CD4-positive, alpha-beta T cell treated with Interleukin-4 for 4 hours (primary cell): ENCODE results near the gene CEACAM19.
A peak's percentile ranks its signal among the peaks of the same experiment; 100 is the strongest.
"Not testable (repeated sequence)": the region's sequence is repeated elsewhere in the genome, so short reads cannot be mapped to it uniquely, and the experiment has no call there.

Experiments
- DNase-seq: peaks from one replicate; pipeline ENCODE4 v3.0.0-alpha.2; 2020

Gene CEACAM19

DNA sequence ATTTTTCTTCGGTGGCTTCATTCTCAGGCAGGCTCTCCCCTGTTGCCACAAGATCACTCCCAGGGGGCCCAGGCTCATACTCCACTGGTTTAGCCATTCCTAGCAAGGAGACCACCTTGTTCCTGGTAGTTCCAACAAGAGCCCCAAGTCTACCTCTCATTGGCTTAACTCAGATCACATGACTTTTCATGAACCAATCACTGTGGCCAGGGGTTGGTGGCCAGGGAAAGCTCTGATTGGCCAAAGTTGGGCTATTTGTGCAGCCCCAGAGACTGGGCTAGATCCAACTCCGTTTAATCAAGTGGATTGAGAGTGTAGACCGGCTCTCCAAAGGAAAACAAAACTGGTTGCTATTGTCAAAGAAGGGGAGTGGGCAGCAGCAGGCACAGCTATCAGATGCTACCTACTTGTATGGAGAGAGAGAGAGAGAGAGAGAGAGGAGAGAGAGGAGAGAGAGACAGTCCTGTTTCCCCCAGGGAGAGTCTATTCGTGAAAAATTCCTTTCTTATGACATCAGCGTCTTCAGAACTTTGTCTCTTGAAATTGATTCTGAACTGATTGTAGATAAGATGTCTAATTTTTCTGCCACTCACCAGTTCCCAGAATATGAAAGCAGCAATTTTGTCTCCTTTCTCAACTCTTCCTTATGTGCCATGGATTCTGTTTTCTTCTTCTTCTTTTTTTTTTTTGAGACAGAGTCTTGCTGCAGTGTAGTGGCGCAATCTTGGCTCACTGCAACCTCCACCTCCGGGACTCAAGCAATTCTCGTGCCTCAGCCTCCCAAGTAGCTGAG lies 5.9 kb downstream of the CEACAM19 start:
- DNase-seq = no peak

DNA sequence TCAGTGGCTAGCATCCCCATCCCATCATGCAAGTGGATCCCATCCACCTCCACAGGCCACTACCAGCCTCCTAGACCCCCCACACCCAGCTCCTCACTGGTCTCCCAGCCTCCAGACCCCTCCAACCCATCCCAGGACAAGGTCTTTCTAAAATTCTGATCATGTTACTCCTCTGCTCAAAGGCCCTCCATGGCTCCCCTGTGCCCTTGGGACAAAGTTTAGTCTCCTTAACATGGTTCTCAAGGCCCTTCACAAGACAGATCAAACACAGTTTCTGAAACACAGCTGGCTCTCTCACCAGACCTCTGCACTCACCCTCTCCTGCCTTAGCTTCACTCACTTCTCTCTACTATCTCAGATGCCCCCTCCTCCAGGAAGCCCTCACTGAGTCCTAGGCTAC lies 9.3 kb downstream of the CEACAM19 start:
- no peak for DNase-seq

DNA sequence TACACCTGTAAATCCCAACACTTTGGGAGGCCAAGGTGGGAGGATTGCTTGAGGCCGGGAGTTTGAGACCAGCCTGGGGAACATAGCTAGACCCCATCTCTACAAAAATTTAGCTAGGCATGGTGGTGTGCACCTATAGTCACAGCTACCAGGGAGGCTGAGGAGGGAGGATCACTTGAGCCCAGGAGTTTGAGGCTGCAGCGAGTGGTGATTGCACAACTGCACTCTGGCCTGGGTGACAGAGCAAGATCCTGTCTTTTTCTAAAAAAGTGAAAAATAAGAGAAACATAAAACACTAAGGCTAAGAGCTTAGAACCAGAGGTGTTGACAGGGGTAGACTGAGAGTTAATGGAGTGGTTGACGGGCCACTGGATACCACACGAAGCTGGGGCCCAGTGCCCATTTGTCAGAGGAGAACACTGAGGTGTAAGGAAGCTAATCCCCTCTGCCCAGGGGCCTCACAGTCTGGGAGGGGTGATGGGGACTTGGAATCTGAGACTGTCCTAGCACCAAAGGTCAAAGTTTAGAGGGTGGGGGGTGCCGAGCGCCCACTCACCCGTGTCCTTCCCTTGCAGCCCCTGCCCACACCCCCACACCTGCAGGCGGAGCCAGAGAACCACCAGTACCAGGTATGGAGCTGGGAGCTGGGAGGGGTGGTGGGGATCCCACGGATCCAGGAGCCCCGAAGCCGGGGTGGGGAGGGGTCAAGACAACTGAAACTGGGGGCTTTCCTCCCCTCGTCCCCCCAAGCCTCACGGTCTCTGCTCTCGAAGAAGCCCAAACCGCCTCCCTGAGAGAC lies 10.9 kb downstream of the CEACAM19 start:
- DNase-seq = no peak

DNA sequence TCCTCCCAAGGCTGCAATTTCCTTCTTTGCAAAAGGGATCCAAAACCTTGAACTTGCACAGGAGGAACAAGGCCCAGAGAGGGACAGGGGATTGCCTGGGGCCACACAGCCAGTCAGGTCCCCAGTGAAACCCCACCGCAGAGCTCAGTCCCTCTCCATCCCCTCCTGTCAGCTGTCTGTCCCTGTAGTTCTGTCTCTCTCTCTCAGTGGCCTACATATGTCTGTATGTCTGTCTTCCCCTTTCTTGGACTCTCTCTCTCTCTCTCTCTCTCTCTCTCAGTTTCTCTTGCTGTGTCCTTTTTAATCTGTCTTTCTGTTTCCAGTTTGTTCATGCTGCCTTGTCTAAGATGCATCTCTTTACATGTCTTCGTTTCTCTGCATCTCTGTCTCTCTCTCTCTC lies 11.5 kb downstream of the CEACAM19 start:
- no peak for DNase-seq

DNA sequence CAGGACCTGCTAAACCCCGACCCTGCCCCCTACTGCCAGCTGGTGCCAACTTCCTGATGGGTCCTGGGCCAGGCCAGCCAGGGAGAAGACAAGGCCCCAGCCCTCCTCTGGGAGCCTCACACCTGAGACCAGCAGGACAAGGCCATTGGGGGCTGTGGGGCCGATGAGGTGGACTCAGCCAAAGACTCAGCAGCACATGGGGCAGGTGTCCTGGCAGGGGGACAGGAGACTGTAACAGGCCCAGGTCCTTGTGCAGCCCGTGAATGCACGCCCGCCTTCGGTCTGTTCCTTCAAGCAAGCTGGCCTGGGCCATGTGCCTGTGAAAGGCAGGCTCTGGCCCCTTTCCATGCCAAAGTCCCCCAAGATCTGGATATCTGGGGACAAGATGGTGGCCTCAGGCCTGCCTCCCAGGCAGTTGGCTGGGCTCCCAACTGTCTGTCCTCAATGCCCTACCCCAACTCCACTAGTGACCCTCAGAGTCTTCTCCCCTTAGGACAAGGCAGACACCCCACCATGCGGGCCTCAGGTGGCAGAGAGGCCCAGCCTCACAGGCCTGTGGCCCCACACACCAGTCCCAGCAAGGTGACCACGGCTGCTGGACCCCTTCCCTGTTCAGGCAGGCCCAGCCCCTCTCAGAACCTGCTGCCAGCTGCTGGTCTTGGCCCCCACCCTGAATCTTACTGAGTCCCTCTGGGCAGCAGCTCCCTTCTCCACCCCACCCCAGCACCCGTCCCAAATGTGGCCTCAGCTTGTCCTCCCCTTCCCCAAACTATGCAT lies 12.3 kb downstream of the CEACAM19 start:
- no peak for DNase-seq

DNA sequence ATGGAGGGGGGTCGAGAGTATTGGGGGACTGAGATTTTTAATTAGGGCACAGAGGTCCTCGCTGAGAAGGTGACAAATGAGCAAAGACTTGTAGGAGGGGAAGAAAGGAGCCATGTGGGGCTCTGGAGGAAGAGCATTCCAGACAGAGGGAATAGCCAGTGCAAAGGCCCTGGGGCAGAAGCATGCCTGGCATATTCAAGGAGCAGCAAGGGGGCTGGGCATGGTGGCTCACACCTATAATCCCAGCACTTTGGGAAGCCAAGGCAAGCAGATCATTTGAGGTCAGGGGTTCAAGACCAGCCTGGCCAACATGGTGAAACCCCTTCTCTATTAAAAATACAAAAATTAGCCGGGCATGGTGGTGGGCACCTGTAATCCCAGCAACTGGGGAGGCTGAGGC lies 13.1 kb downstream of the CEACAM19 start:
- DNase-seq = not testable (repeated sequence)

DNA sequence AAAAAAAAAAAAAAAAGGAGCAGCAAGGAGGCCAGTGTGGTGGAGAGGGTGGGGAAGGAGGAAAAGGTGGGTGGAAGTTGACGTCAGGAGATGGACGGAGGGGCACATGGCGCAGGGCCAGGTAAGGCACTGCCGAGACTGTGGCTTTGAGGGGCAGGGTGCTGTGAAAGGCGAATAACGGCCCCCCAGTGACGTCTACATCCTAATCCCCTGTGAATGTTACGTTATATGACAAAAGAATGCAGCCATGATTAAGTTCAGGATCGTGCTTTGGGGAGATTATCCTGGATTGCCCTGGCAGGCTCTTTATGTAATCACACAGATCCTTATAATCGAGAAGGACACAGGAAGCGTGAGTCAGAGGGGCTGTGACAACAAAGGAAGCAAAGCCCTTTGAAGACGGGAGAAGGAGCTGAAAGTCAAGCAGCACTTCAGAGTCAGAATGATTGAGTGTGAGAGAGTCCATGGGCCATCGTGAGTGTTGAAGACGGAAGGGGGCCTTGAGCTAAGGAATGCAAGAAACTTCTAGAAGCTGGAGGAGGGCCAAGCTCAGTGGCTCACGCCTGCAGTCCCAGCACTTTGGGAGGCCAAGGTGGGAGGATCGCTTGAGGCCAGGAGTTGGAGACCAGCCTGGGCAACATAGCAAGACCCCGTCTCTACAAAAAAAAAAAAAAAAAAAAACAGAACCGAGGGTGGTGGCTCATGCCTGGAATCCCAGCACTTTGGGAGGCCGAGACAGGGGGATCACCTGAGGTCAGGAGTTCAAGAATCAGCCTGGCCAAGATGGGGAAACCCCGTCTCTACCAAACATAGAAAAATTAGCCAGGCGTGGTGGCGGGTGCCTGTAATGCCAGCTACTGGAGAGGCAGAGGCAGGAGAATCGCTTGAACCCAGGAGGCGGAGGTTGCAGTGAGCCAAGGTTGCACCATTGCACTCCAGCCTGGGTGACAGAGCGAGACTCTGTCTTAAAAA lies 13.9 kb downstream of the CEACAM19 start:
- DNase-seq = peak; percentile 7

DNA sequence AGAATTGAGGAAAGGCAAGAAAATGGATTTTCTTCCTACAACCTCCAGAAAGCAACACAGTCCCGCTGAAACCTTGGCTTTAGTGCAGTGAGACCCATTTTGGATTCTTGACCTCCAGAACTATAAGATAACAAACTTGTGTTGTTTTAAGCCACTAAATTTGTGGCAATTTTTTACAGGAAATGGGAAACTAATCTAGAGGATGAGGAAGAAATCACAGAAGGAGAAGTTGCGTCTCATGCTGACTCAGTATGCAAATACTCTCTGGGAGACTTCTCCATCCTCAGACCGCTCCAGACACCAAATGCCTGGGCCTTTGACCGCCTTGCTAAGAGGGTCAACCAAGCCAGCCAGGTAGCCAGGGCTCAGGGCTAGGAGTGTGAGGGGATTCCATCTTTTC lies 14.6 kb downstream of the CEACAM19 start:
- DNase-seq = peak; percentile 6

DNA sequence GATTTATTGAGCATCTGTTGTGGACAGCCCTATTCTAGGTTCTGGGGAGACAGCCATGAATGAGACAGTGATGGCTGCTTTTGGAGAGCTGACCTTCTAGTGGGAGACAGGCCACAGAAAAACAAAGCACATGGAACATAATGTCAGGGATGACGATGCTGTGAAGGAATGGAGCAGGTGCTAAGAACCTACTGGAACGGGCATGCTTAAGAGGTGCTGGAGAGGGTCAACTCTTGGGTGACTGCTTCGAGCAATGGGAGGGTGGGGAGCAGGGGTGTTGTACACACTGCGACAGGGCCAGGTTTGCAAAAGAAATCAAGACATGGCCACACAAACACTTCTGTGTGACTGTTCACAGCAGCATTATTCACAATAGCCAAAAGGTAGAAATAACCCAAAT lies 15.6 kb downstream of the CEACAM19 start:
- no peak for DNase-seq

DNA sequence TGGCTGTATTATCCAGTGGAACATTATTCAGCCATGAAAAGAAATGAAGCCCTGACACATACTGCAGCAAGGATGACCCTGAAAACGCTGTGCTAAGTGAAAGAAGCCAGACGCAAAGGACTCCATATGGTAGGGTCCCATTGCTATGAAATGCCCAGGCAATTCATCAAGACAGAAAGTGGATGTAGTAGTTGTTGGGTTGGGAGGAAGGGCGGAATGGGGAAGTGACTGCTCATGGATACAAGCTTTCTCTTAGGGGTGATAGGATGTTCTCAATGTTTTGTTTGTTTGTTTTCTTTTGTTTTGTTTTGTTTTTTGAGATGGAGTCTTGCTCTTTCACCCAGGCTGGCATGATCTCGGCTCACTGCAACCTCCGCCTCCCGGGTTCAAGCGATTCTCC lies 16.6 kb downstream of the CEACAM19 start:
- DNase-seq = no peak

DNA sequence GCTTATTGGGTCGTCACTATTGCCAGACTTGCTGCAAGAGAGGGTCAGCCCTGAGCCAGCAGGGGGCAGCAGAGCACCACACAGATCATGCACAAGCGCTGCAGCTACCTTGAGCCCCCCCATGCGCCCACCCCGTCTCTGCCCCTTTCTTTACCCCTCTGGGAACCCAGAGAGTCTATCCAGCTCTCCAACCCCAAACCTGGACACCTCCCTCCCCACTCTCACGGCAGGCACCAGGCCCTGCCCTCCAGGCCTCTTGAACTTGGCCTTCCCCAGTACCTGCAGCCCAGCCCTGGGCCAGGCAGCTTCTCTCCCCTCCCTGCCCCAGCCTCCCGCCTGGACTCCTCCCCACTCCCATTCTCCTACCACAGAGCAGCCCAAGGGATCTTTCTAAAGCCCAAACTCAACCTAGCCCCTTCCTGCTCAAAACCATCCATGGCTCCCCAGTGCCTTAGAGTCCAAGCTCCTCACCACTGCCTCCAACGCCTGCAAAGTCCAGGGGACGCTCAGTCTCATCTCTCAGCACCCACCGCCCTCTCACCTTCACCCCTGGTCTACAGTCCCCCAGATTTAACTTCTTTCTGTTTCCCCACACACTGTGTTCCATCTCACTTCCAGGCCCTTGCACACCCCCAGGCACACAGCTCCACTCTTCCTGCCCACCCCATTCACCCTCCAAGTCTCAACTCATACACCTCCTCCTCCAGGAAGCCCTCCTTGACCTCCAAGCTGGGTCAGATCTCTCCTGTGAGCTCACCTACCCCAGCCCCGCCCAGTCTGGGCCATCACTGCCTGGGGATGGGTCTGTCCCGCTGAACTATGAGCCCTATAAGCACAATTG lies 18.2 kb downstream of the CEACAM19 start:
- peak; percentile 65 for DNase-seq

DNA sequence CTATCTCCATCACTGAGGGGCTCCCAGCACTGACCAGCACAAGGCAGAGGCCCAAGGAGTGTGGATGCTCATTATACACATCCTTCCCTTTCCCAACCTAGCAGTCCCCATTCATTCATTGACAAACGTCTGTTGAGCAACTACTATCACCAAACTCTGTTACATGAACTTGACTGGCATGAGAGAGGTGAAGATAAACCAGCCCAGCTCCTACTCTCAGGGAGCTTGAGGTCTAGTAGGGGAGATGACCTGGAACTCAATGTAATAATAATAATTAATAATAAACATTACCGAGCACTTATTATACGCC lies 18.8 kb downstream of the CEACAM19 start:
- DNase-seq = no peak

DNA sequence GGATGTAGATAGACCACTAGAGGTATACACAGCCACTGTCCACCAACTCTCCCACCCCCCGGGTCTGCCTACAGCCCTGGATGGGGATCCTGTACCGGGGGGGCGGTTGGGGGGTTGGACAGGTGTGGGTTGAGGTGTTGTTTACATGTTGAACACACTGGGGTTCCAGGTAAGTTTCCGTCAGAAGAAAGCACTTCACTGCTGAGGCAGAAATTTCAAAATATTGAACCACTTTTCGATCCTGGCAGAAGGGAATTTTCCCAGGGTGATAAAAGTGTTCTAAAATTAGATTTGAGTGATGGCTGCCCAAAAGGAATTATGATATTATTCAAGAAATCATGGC lies 21.1 kb downstream of the CEACAM19 start:
- no peak for DNase-seq

DNA sequence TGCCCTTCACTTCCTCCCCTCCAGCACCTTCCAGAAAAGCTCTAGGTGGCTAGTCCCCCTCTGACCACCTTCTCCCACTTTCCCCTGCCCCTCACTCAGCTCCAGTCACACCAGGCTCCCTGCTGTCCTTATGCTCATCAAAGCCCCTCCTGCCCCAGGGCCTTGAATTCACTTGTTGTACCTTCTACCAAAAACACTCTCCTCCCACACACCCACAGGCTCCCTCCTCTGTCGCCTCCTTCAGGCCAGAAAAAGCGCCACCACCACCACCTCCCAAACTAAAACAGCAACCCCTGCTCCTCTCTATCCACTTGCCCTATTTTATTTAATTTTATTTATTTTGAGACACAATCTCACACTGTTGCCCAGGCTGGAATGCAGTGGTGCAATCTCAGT lies 22.9 kb downstream of the CEACAM19 start:
- DNase-seq = peak; percentile 33

DNA sequence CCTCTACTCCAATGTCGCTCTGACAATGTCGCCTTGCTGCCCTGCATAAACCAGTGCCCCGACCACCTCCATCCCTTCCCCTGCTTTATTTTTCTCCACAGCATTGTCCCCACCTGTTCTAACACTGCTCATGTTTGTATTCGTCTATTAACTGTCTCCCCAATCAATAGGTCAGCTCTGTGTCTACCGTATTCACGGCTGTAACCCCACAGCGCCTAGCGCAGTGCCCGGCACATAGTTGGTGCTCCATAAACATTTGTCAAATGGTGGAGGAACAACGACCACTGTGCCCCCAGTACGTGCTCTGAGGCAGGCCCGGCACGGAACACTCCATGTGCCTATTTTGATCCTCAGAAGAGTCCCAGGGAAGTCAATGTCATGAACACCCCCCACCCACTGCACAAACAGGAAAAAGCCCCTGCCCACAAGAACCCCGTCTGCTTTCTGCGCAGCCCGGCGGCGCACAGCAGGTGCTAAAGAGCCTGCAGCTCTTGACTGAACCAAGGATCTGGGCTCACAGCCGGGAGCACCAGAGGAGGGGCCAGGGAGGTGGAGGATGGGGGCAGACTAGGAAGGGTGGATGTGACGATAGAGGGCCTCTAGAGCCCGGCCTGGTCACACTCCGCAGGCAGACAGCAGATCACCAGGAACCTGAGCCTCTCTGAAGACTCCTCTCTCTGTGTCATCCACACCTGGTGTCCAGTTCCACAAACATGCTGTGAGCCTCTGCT lies 25.8 kb downstream of the CEACAM19 start:
- no peak for DNase-seq

DNA sequence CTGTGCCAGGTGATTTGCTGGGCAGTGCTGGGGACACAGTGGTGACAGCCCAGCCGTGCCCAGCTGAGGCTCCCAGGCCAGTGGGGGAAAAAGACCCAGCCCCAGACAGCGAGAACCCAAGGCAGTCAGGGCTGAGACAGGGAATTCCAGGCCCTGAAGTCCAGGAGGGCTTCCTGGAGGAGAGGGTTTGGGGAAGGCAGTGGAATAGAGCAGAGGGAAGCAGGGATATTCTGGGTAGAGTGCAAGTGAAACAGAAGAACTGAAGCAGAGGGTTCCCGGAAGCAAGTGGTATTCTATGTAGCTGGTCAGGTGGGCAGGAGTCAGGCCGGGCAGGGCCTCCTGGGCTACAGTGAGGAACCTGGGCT lies 26.4 kb downstream of the CEACAM19 start:
- DNase-seq = no peak

DNA sequence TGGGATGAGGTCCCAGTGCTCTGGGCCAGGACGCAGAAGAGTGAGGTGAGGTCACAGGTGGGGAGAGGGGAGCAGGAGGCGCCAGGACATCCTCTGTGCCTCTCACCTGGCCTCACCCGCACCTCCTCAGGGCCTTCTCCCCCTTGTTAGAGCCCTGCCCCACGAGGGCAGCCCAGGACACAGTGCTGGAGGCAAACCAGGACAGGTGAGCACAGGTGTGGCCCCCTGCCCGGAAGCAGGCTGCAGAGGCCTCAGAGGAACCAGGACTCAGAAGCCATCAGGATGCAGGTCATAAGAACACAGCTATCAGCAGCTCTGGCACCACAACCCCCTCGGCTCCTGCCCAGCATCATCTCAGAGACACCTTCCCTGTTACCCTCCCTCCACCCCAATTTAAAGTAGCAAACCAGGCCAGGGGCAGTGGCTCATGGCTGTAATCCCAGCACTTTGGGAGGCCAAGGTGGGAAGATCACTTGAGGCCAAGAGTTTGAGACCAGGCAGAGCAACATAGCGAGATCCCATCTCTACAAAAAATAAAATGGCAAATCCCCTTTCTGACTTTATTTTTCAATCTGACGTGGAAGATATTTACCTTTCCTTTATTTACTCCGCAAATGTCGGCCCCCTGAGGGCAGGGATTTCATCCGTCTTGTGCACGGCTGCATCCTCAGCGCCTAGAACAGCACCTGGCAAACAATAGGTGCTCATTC lies 27.4 kb downstream of the CEACAM19 start, which contains the start of gene CEACAM16:
Gene CEACAM16 (plus strand): TSS at position 660 of the 710 bp plus-strand sequence. CDS start 2,306 bp downstream, outside the sequence.
- DNase-seq = no peak

DNA sequence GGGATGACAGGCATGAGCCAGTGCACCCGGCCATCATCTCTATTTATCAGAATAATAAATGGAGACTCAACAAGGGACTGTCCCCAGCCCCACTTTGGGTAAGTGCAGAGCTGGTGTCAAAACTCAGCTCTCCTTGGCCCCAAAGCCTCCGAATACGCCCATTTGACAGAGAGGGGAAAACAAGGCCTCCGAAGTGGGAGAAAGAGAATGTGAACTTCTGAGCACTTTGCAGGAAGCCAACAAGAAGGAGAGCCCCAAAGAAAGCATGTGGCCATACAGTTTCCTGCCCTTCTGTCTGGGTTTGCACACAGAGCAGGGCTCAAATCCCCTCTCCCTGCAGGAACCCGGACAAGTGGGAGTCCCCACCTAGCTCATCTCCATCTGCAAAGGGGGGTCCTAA lies 29.3 kb downstream of the CEACAM19 start:
- no peak for DNase-seq

DNA sequence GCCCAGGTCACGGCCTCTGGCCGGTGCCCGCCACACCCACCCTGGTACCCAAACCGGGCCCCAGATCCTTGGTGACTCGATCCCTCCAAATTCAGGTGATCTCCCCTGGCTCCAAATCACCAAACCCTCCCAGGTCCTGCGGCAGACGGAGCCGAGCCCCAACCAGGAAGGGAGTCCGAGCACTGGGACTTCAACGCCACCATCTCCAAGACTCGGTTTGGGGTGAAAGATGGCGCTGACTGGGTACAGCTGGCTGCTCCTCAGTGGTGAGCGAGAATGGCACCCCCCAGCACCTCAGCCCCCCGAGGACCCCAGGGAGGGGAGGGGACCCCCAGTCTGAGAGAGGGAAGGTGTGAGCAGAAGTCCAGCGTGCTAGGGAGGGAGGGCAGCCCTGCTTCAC lies 29.9 kb downstream of the CEACAM19 start:
- DNase-seq = no peak

DNA sequence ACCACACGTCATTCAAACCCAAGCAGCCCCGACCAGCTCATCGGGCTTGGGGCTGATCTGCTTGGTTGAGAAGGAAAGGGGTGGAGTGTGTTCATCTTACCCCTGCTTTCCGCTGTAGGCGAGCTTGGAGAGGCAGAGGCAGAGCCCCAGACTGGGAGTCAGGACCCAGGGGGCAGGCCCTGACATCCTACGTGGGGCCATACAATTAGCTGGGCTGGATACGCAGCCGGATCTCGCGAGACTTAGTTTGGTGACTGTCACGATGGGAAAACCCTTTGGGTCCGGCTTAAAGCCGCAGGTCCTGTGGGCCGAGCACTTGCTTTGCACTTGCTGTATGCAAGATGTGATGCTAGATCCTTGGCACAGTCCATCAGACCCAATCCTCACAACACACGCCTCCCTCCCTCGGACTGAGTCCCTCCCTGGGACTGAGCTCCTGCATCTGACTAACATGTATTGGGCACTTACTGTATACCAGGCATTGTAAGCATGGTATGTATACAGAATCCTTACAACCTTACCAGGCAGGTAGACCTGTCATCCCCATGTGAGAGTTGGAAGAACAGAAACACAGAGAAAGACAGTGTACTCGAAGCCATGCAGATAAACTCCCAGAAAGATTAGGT lies 31.4 kb downstream of the CEACAM19 start:
- DNase-seq = no peak
